ENCODE results near the gene ZNF654. TPM values are rescaled to one million over a fixed set of nuclear protein-coding genes. Genes with fewer than 3 reads are reported as not detected.

The ZNF654 gene
- total RNA-seq, 4 donors from 2014 or later: 16.1 to 49.1 (median 21.5) TPM

DNA sequence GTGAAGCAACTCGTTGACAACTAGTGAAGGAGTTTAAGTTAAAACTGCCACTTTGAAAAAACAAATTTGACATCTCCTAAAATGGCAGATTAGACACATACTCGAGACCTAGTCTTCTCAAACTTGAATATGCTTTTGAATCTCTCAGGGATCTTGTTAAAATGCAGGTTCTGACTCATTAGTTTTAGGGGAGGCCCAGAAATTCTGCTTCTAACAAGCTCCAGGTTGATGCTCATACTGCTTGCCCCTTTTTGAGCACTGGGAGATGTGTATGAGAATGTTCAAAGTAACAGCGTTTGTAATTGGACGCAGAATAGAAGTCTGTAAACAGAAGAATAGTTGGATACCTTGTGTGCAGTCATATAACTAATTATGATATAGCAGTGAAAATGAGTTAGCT, 92.3 kb downstream of the ZNF654 start:
- Histone ChIP-seq H3K4me1 (peaks cover 7 to 8% of the 10 kb centered on the region in 2 donors), H3K27ac (no peak overlapping the region), H3K4me3 (peak overlapping the region in 1 of 2 donors; percentile 92), H3K36me3 (no peaks in the 10 kb centered on the region), H3K9me3 (no peaks in the 10 kb centered on the region), H3K27me3 (no peaks in the 10 kb centered on the region)
- intact Hi-C loops (cut with DNase I; ENCODE audit: low total_unique reads): no loop called here
- no peak for DNase-seq
- TF ChIP-seq CTCF (IDR thresholded peaks at IDR 0.05) (no peak), POLR2A (IDR thresholded peaks at IDR 0.05) (no peak)

DNA sequence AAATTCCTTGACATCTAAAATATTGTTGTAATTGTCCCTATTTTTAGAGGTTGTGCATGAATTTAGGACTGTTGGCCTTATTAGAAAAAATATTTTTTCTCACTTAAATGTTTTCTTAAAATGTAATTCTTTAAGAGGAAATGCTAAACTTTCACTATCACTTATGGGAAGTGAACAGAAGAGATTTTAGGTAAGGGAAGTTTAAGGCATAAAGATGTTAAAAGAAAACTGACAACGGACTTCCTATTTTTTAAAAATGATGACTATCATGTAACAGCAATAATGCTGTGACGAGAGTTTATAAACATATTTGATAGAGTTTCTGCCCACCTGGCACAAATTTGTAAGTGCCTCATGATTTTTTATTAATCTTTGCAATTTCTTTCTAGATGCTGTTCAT, 93.8 kb downstream of the ZNF654 start:
- no peak for TF ChIP-seq POLR2A (IDR thresholded peaks at IDR 0.05)
- no peak for TF ChIP-seq CTCF (IDR thresholded peaks at IDR 0.05)
- H3K4me3 ChIP-seq: no peak overlapping the region
- no peak for DNase-seq
- H3K4me1 ChIP-seq: peaks cover 7 to 8% of the 10 kb centered on the region in 2 donors
- no peaks in the 10 kb centered on the region for H3K9me3 ChIP-seq
- H3K27me3 ChIP-seq: no peaks in the 10 kb centered on the region
- H3K36me3 ChIP-seq: no peaks in the 10 kb centered on the region
- no peak overlapping the region for H3K27ac ChIP-seq
- intact Hi-C loops (cut with DNase I; ENCODE audit: low total_unique reads): no loop called here

GRCh38 chr3:88166419-88166971, 107.4 kb downstream of the ZNF654 start:
- Histone ChIP-seq H3K4me3 (no peak overlapping the region), H3K36me3 (no peaks in the 10 kb centered on the region), H3K27ac (no peak overlapping the region), H3K4me1 (no peaks in the 10 kb centered on the region), H3K27me3 (no peaks in the 10 kb centered on the region), H3K9me3 (no peaks in the 10 kb centered on the region)
- no peak for TF ChIP-seq CTCF (IDR thresholded peaks at IDR 0.05)
- TF ChIP-seq POLR2A (IDR thresholded peaks at IDR 0.05): no peak
- intact Hi-C loops (cut with DNase I; ENCODE audit: low total_unique reads): no loop called here
- DNase-seq: no peak

- no peak overlapping the region for H3K27ac ChIP-seq
- H3K9me3 ChIP-seq: no peaks in the 10 kb centered on the region
- TF ChIP-seq POLR2A (IDR thresholded peaks at IDR 0.05) (no peak), CTCF (IDR thresholded peaks at IDR 0.05) (no peak)
- no peaks in the 10 kb centered on the region for H3K27me3 ChIP-seq
- intact Hi-C loops (cut with DNase I; ENCODE audit: low total_unique reads): no loop called here
- no peaks in the 10 kb centered on the region for H3K4me1 ChIP-seq
- DNase-seq: no peak
- H3K36me3 ChIP-seq: no peaks in the 10 kb centered on the region
- no peak overlapping the region for H3K4me3 ChIP-seq
Observed at GRCh38 chr3:88167173-88167572, 108.1 kb downstream of the ZNF654 start.

GRCh38 chr3:88167704-88168103, 108.6 kb downstream of the ZNF654 start:
- TF ChIP-seq POLR2A (IDR thresholded peaks at IDR 0.05) (no peak), CTCF (IDR thresholded peaks at IDR 0.05) (no peak)
- Histone ChIP-seq H3K36me3 (no peaks in the 10 kb centered on the region), H3K9me3 (no peaks in the 10 kb centered on the region), H3K27me3 (no peaks in the 10 kb centered on the region), H3K4me3 (no peak overlapping the region), H3K4me1 (no peaks in the 10 kb centered on the region), H3K27ac (no peak overlapping the region)
- DNase-seq: no peak
- intact Hi-C loops (cut with DNase I; ENCODE audit: low total_unique reads): no loop called here

Measured in uterus (tissue), 4 donors.